ENCODE measurements around the gene OSM. TPM values are rescaled to one million over a fixed set of nuclear protein-coding genes. Genes with fewer than 3 reads are reported as not detected.

The OSM gene
- total and polyA plus RNA-seq, 2 experiments from 2014 or later = not detected

- no peak for DNase-seq
- Histone ChIP-seq H3F3A (ENCODE audit: insufficient read depth) (no peaks in the 10 kb centered on the region), H3K4me1 (ENCODE audit: insufficient read depth) (peaks cover 4% of the 10 kb centered on the region; the same call in 1 of the 2 replicates), H2AFZ (no peak overlapping the region), H4K20me1 (ENCODE audit: insufficient read depth) (no peaks in the 10 kb centered on the region), H3K79me2 (ENCODE audit: insufficient read depth) (no peaks in the 10 kb centered on the region), H3K9ac (no peak overlapping the region), H3K36me3 (ENCODE audit: low read depth) (no peaks in the 10 kb centered on the region), H3K9me2 (ENCODE audit: insufficient read depth) (no peaks in the 10 kb centered on the region), H3K27me3 (replicated peaks; ENCODE audit: insufficient read depth) (no peaks in the 10 kb centered on the region), H3K4me3 (no peak overlapping the region), H3K9me3 (ENCODE audit: low read depth) (no peaks in the 10 kb centered on the region), H3K4me2 (ENCODE audit: unreplicated experiment) (no peak overlapping the region), H3K27ac (no peak overlapping the region)
- in situ Hi-C loops (cut with MboI) = no loop called here
- no peak for TF ChIP-seq EZH2 (IDR thresholded peaks at IDR 0.05; ENCODE audit: insufficient read depth, poor library complexity, severe bottlenecking)
- no peak for TF ChIP-seq EZH2phosphoT487 (IDR thresholded peaks at IDR 0.05; ENCODE audit: insufficient read depth, low read depth)
- 86 to 92% methylated on average over 4 of the region's 4 CpGs for WGBS, 2 experiments (ENCODE audit: low coverage in 1 of 2, low lambda C conversion rate in 2 of 2, missing lambda C conversion rate in 2 of 2)
These were observed 4.5 kb downstream of the OSM start for GRCh38 chr22:30262112-30262511.

GRCh38 chr22:30261134-30261533 lies 5.5 kb downstream of the OSM start:
- Histone ChIP-seq H3K79me2 (ENCODE audit: insufficient read depth) (no peaks in the 10 kb centered on the region), H4K20me1 (ENCODE audit: insufficient read depth) (no peaks in the 10 kb centered on the region), H3K36me3 (ENCODE audit: low read depth) (no peaks in the 10 kb centered on the region), H3K9ac (no peak overlapping the region), H3F3A (ENCODE audit: insufficient read depth) (no peaks in the 10 kb centered on the region), H3K27ac (no peak overlapping the region), H3K4me1 (ENCODE audit: insufficient read depth) (peaks cover 4% of the 10 kb centered on the region; the same call in 1 of the 2 replicates), H3K27me3 (replicated peaks; ENCODE audit: insufficient read depth) (no peaks in the 10 kb centered on the region), H3K4me2 (ENCODE audit: unreplicated experiment) (no peak overlapping the region), H2AFZ (no peak overlapping the region), H3K9me2 (ENCODE audit: insufficient read depth) (no peaks in the 10 kb centered on the region), H3K9me3 (ENCODE audit: low read depth) (no peaks in the 10 kb centered on the region), H3K4me3 (no peak overlapping the region)
- WGBS, 2 experiments (ENCODE audit: low coverage in 1 of 2, low lambda C conversion rate in 2 of 2, missing lambda C conversion rate in 2 of 2) = 82 to 85% methylated on average over 8 of the region's 8 CpGs
- TF ChIP-seq EZH2phosphoT487 (IDR thresholded peaks at IDR 0.05; ENCODE audit: insufficient read depth, low read depth) = no peak
- in situ Hi-C loops (cut with MboI) = no loop called here
- no peak for DNase-seq

GRCh38 chr22:30260682-30261081 lies 6.0 kb downstream of the OSM start:
- Histone ChIP-seq H3K4me2 (ENCODE audit: unreplicated experiment) (no peak overlapping the region), H3K9me2 (ENCODE audit: insufficient read depth) (no peaks in the 10 kb centered on the region), H4K20me1 (ENCODE audit: insufficient read depth) (no peaks in the 10 kb centered on the region), H3K79me2 (ENCODE audit: insufficient read depth) (no peaks in the 10 kb centered on the region), H3K27me3 (replicated peaks; ENCODE audit: insufficient read depth) (no peaks in the 10 kb centered on the region), H3K27ac (no peak overlapping the region), H3K4me3 (no peak overlapping the region), H3K9me3 (ENCODE audit: low read depth) (no peaks in the 10 kb centered on the region), H3K36me3 (ENCODE audit: low read depth) (no peaks in the 10 kb centered on the region), H3F3A (ENCODE audit: insufficient read depth) (no peaks in the 10 kb centered on the region), H3K4me1 (ENCODE audit: insufficient read depth) (peaks cover 4% of the 10 kb centered on the region; the same call in 1 of the 2 replicates), H3K9ac (no peak overlapping the region), H2AFZ (no peak overlapping the region)
- no peak for DNase-seq
- 75 to 83% methylated on average over 8 of the region's 8 CpGs for WGBS, 2 experiments (ENCODE audit: low coverage in 1 of 2, low lambda C conversion rate in 2 of 2, missing lambda C conversion rate in 2 of 2)
- TF ChIP-seq EZH2 (IDR thresholded peaks at IDR 0.05; ENCODE audit: insufficient read depth, poor library complexity, severe bottlenecking) (no peak), EZH2phosphoT487 (IDR thresholded peaks at IDR 0.05; ENCODE audit: insufficient read depth, low read depth) (no peak)
- in situ Hi-C loops (cut with MboI) = no loop called here

GRCh38 chr22:30260276-30260675 lies 6.4 kb downstream of the OSM start:
- in situ Hi-C loops (cut with MboI) = no loop called here
- H3K9me2 ChIP-seq (ENCODE audit: insufficient read depth) = no peaks in the 10 kb centered on the region
- H3K9ac ChIP-seq = no peak overlapping the region
- H3K9me3 ChIP-seq (ENCODE audit: low read depth) = no peaks in the 10 kb centered on the region
- H3F3A ChIP-seq (ENCODE audit: insufficient read depth) = no peaks in the 10 kb centered on the region
- 88 to 91% methylated on average over 11 of the region's 11 CpGs for WGBS, 2 experiments (ENCODE audit: low coverage in 1 of 2, low lambda C conversion rate in 2 of 2, missing lambda C conversion rate in 2 of 2)
- no peaks in the 10 kb centered on the region for H3K36me3 ChIP-seq (ENCODE audit: low read depth)
- no peaks in the 10 kb centered on the region for H3K27me3 ChIP-seq (replicated peaks; ENCODE audit: insufficient read depth)
- H3K27ac ChIP-seq = no peak overlapping the region
- peaks cover 4% of the 10 kb centered on the region; the same call in 1 of the 2 replicates for H3K4me1 ChIP-seq (ENCODE audit: insufficient read depth)
- no peak overlapping the region for H2AFZ ChIP-seq
- H3K4me3 ChIP-seq = no peak overlapping the region
- no peaks in the 10 kb centered on the region for H4K20me1 ChIP-seq (ENCODE audit: insufficient read depth)
- H3K79me2 ChIP-seq (ENCODE audit: insufficient read depth) = no peaks in the 10 kb centered on the region
- TF ChIP-seq EZH2 (IDR thresholded peaks at IDR 0.05; ENCODE audit: insufficient read depth, poor library complexity, severe bottlenecking) = no peak
- TF ChIP-seq EZH2phosphoT487 (IDR thresholded peaks at IDR 0.05; ENCODE audit: insufficient read depth, low read depth) = no peak
- H3K4me2 ChIP-seq (ENCODE audit: unreplicated experiment) = no peak overlapping the region
- no peak for DNase-seq

- Histone ChIP-seq H3K4me1 (ENCODE audit: insufficient read depth) (peaks cover 20% of the 10 kb centered on the region), H3K79me2 (ENCODE audit: insufficient read depth) (no peaks in the 10 kb centered on the region), H3K9me3 (ENCODE audit: low read depth) (no peaks in the 10 kb centered on the region), H3K4me2 (ENCODE audit: unreplicated experiment) (no peak overlapping the region), H3F3A (ENCODE audit: insufficient read depth) (peaks cover 5% of the 10 kb centered on the region; the same call in 1 of the 2 replicates), H3K4me3 (no peak overlapping the region), H3K9ac (no peak overlapping the region), H3K36me3 (ENCODE audit: low read depth) (no peaks in the 10 kb centered on the region), H2AFZ (no peak overlapping the region), H3K9me2 (ENCODE audit: insufficient read depth) (no peaks in the 10 kb centered on the region), H3K27ac (no peak overlapping the region), H3K27me3 (replicated peaks; ENCODE audit: insufficient read depth) (no peaks in the 10 kb centered on the region), H4K20me1 (ENCODE audit: insufficient read depth) (no peaks in the 10 kb centered on the region)
- in situ Hi-C loops (cut with MboI) = no loop called here
- TF ChIP-seq EZH2phosphoT487 (IDR thresholded peaks at IDR 0.05; ENCODE audit: insufficient read depth, low read depth) (no peak), EZH2 (IDR thresholded peaks at IDR 0.05; ENCODE audit: insufficient read depth, poor library complexity, severe bottlenecking) (no peak)
- DNase-seq = no peak
- 51 to 61% methylated on average over 4 to 6 of the region's 6 CpGs for WGBS, 2 experiments (ENCODE audit: low coverage in 1 of 2, low lambda C conversion rate in 2 of 2, missing lambda C conversion rate in 2 of 2)
These were observed 12.3 kb downstream of the OSM start for GRCh38 chr22:30254314-30254713.
